HG02798 (cell line): ENCODE data around the gene MAGI1.
"Not testable (repeated sequence)": the region's sequence is repeated elsewhere in the genome, so short reads cannot be mapped to it uniquely, and the experiment has no call there.

ENCODE experiments used
- ATAC-seq: cut with Tn5 transposase; IDR thresholded peaks from one replicate; pipeline ENCODE4 v1.9.1; 2021; ENCODE audit warnings: mild to moderate bottlenecking; ENCODE audit not compliant: unreplicated experiment, poor library complexity

The MAGI1 gene

GRCh38 chr3:65733459-65733858 lies 305.3 kb downstream of the MAGI1 start:
- ATAC-seq, result no peak

GRCh38 chr3:65732051-65732935 lies 306.4 kb downstream of the MAGI1 start:
- peak; percentile 96 for ATAC-seq

DNA sequence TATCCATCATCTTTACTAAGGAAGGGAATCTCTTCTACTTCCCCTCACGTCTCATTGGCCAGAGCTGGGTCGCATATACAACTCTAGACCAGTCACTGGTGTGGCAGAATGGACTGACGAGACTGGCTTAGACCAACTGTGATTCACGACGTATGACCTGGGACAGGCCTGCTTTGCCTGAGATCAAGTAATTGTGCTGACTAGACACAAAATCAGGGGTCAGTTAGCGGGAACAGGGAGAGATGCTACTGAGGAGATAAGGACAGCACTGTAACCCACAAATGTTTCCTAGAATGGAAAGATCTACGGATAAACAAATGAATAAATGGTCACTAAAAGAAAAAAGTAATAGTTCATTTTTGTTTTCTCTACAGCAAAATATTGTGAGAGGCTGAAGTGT lies 308.3 kb downstream of the MAGI1 start:
- no peak for ATAC-seq

DNA sequence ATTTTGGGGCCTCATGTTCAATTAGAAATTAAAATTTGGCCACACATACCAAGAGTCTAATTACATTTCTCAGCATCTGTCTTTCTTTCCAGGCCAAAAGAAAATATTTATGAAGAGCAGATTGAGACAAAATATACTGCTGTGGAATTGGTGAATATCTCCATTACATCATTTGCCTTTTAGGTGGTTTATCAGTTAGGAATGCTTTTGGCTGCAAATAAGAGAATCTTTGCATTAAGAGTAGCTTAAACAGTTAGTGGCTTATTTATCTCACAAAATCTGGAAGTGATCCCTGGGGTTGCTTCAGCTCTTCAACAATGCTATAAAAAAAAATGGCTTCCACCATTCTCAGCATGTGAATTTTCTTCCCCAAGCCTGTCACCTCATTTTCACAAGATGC lies 308.7 kb downstream of the MAGI1 start:
- ATAC-seq, result no peak

DNA sequence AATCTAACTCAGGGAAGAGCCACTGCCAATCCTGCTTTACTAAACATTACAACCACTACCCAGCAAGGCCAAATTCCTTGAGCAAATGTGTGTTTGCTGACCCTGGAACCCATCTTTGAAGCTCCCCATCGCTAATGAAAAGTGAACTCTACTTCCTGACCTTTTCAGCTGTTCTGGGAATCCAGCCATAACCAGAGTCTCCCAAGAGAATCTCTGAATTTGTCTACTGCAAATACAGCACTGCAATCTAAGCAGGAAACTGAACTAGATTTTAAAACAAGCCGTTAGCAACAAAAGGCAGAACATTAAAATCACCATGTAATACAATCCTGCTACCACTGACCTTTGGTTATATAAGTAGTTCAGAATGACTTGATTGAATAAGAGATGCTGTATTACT lies 309.2 kb downstream of the MAGI1 start:
- ATAC-seq, result no peak

DNA sequence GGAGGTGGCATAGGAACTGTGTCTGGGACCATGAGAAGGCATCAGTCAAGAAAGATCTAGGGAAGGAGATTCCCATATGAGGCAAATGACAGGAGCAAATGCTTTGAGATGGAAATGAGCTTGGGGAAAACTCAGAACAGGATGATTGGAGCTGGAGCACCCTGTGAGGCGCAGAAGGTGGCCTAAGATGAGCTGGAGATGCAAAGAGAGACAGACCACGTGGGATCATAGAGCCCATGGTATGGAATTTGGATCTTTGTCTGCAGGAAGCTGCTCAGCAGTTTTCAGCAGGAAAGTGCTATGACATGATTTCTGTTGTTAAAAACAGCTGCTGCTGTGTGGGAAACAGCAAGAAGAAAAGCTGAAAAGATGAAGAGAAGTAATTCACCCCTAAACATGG lies 310.6 kb downstream of the MAGI1 start:
- no peak for ATAC-seq

DNA sequence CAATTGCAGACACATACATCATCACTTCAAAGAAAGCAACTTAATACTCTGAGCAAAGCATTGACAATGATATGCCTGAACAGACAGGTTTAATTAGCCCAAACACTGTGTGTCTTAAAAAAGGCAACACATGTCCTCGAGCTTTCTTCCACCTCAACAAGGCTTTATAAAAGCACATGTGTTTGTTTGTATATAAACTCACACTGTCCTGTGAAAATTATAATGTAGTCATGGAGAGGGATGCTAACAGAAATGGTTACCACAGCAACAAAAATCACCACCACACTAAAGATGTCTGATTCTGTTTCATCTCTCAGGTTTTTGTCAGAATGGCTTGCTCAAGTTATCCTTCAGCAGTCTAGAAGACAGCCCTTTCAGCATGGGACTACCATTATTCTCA lies 314.7 kb downstream of the MAGI1 start:
- ATAC-seq, result no peak

DNA sequence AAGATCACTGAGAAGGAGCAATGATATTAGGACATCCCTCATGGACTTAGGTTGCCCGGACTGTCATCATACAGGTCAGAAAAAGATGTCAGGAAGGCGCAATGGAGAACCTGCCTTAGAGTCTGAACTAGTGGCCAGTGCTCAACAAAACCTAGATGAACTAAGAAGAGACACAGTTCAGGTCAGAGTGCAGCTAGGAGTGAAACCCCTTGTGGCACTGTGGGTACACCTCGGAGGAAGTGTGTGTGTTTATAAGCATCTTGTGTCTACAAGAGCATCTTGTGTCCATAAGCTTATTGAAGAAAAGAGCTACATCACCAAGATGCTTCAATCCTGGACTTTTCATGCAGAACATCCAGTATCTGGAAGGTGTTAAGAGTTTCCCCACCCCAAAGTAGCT lies 315.7 kb downstream of the MAGI1 start:
- no peak for ATAC-seq

- ATAC-seq, result no peak
Observed at GRCh38 chr3:65720989-65721737, 317.6 kb downstream of the MAGI1 start.

DNA sequence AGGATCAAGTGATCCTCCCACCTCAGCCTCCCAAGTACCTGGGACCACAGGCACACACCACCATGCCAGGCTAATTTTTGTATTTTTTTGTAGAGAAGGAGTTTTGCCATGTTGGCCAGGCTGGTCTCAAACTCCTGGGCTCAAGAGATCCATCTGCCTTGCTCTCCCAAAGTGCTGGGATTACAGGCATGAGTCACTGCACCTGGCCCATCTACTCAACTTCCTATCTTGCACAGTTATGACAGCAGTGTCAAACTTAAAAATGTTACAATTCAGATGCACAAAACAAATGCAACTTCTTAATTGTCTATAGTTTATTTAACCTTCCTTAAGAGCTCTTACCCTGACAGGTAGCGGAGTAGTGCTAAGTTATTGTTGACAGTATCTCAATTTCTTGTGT lies 319.1 kb downstream of the MAGI1 start:
- ATAC-seq, result not testable (repeated sequence)

DNA sequence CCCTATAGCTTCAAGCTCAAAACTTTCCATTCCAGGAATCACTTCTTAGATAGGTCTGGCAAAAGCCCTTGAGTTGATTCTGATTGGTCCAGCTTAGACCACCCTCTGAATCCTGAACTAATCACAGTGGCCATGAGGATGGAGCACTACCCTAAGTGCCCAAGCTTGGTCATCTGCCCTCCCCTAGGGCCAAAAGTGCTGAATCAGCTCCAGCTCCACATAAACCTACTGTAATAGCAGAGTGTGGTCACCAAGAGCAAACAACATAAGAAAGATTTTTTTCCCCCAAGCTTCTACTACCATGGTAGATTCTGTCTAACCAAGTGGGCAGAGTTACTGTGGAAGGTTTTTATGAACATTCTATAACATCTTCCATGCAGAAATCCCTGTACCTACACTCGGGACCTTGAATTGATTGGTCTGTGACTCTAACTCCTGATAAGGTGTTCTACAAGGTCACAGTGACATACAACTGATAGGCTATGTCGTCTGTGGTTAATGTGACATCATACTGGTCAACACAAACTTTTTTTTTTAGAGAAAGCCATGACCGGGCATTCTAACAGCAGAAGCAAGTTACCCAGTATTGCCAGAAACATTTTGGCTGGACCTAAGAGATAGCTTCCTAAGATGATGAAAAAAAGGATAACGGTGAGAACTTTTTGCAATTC lies 320.9 kb downstream of the MAGI1 start:
- ATAC-seq, result no peak

- ATAC-seq, result no peak
Observed at GRCh38 chr3:65716071-65716751, 322.5 kb downstream of the MAGI1 start.

GRCh38 chr3:65714134-65714533 lies 324.6 kb downstream of the MAGI1 start:
- ATAC-seq, result no peak

- no peak for ATAC-seq
Observed at GRCh38 chr3:65713016-65713415, 325.7 kb downstream of the MAGI1 start.

DNA sequence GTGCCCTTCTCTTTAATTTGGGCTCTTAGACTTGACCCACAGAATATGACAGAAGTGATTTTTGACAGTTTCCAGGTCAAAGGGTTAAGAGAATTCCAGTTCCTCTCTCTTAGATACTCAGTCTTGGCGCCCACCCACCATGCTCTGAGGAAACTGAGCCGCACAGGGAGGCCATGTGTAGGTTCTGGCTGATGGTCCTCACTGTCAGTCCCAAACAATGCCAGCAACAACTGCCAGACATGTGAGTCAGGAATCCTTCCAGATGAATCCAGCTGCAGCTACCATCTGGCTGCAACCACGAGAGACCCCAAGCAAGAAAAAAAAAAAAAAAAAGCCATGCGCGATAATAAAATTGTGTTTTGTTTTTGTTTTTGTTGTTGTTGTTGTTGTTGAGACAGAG lies 326.6 kb downstream of the MAGI1 start:
- no peak for ATAC-seq

GRCh38 chr3:65706776-65707568 lies 331.7 kb downstream of the MAGI1 start:
- no peak for ATAC-seq

DNA sequence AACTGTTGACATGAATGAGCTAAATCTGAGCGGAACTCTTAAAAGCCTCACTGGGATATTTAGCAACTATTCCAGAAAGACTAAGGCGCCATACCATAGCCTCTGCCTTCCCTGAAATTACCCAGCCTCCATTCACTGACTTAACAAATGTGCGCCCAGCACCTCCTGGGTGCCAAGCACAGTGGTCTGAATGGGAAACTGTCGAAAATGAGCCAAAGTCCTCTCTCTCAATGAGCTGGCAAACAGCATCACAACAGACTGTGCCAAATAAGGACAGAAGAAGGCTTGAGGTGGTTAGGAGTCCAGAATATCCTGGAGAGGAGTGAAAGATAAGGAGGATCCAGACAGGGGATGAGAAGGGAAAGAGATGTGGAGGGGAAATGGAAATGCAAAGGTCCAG lies 332.4 kb downstream of the MAGI1 start:
- no peak for ATAC-seq

GRCh38 chr3:65703820-65704219 lies 334.9 kb downstream of the MAGI1 start:
- no peak for ATAC-seq

DNA sequence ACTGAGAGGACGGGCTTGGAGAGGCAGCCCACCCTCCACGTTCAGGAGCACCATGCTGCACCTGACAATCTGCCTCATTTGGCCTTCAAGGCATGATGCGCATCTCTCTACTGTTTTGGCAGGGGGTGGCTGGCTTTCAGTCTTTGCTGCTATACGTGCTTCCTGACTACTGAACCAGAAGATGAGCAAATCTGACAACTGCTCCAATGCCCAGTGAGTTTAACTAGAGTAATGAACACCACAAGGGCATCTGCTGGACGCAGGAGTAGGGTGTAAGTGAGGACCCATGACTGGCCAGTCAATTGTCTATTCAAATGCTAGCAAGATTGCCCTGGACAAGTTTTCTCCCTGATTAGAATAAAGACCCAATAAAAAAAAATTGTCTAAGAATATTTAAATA lies 335.7 kb downstream of the MAGI1 start:
- ATAC-seq, result no peak

GRCh38 chr3:65702202-65702601 lies 336.5 kb downstream of the MAGI1 start:
- ATAC-seq, result no peak
